ENCODE data around the gene CAMSAP3.

DNA sequence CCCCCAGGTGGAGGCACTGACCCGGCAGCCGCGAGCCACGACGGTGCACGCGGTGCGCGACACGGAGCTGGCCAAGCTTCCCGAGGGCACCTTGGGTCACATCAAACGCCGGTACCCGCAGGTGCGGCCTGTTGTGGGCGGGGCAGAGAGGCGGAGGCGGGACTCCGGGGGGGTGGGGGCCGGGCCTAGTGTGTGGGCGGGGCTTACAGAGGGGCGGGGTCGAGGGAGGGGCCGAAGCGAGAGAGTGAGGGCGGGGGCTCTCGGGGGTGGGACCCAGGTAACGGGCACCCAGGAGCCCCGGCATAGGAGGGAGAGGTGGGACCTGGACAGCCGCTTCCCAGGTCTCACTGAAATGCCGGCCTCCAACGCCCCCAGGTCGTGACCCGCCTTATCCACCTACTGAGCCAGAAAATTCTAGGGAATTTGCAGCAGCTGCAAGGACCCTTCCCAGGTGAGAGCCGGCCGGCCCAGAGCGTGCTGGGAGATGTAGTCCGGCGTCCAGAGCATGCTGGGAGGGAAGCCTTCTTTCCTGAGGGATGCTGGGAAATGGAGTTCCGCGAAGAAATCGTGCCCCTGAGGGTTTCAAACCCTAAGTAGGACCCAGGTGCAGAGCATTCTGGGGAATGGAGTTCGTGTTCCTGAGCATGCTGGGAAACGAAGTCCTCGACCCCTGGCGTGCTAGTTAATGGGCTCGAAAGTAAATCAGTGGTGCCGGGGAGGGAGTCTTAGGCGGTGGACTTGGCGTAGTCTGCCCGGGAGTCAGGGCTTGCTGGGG lies 44.5 kb upstream of the CAMSAP3 start:
- TF ChIP-seq, protein P1, sequence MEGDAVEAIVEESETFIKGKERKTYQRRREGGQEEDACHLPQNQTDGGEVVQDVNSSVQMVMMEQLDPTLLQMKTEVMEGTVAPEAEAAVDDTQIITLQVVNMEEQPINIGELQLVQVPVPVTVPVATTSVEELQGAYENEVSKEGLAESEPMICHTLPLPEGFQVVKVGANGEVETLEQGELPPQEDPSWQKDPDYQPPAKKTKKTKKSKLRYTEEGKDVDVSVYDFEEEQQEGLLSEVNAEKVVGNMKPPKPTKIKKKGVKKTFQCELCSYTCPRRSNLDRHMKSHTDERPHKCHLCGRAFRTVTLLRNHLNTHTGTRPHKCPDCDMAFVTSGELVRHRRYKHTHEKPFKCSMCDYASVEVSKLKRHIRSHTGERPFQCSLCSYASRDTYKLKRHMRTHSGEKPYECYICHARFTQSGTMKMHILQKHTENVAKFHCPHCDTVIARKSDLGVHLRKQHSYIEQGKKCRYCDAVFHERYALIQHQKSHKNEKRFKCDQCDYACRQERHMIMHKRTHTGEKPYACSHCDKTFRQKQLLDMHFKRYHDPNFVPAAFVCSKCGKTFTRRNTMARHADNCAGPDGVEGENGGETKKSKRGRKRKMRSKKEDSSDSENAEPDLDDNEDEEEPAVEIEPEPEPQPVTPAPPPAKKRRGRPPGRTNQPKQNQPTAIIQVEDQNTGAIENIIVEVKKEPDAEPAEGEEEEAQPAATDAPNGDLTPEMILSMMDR (IDR thresholded peaks at IDR 0.05; ENCODE audit: low read depth, low read length) = no peak
- TF ChIP-seq EZH2phosphoT487 (IDR thresholded peaks at IDR 0.05; ENCODE audit: low read depth) = no peak
